NCI-H82 treated with DMSO at 0.1 percent for 48 hours (cell line): ENCODE data around the gene GATD1.

Experiments used
- DNase-seq: peaks from one replicate; lab custom pipeline; 2025; ENCODE audit not compliant: unreplicated experiment; lab: John Stamatoyannopoulos, UW

The GATD1 gene

GRCh38 chr11:812390-812789 lies 35.1 kb upstream of the GATD1 start:
- DNase-seq: no peak

- no peak for DNase-seq
These were observed 34.4 kb upstream of the GATD1 start for GRCh38 chr11:811446-812245.

DNA sequence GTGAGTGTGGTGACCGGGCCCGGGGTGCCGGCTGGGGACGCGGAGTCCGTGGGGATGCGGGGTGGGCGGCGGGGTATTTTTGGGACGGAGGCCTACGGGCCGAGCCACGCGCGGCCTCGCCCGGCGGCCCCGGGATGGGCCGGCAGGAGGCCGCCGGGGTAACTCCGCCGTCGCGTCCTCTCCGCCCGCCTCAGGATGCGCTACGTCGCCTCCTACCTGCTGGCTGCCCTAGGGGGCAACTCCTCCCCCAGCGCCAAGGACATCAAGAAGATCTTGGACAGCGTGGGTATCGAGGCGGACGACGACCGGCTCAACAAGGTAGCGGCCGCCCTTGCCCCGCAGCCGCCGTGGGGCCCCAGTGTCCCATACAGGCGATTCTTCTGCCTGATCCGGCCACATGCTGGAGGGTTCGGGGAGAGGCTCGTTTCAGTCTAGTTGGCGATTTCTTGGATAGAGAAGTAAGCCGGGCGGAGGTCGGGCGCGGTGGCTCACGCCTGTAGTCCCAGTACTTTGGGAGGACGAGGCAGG lies 32.8 kb upstream of the GATD1 start:
- no peak for DNase-seq

- peak; percentile 77 for DNase-seq
These were observed 32.2 kb upstream of the GATD1 start, which contains the start of gene RPLP2 for GRCh38 chr11:809287-810039. TSS of gene RPLP2 (plus strand) at chr11:809967. CDS start at chr11:810235, 268 bp downstream.

DNA sequence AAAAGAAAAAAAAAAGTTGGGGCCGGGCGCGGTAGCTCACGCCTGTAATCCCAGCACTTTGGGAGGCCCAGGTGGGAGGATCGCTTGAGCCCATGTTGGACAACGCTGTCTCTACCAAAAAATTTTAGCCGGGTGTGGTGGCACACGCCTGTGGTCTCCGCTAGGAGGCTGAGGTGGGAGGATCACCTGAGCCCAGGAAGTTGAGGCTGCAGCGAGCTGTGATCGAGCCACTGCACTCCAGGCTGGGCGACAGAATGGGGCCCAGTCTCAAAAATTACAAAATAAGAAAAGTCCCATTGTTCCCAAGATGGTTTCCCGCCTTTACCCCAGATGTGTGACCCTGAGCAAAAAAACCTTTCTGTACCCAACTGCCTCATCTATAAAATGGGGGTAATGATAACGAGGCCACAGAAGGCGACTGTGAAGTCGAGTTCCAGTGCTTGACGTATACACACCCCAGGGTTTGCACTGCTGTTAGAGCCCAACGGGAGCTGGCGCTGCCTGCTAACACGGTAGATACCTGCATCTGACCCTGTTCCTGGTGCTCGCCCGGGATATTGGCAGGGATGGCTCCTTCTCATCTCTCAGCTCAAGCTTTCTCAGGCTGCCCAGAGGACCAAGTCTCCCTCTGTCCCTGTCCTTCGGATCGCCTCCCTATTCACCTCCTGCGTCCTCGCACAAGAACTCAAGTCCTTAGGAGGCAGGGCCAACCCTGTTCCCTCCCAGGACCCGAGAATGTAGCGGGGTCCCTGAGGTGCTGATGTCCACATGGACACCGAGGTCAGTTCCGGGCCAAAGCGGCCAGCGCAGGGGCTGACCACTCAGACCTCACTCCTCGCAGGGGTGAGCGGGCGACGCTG lies 31.4 kb upstream of the GATD1 start:
- DNase-seq: no peak

DNA sequence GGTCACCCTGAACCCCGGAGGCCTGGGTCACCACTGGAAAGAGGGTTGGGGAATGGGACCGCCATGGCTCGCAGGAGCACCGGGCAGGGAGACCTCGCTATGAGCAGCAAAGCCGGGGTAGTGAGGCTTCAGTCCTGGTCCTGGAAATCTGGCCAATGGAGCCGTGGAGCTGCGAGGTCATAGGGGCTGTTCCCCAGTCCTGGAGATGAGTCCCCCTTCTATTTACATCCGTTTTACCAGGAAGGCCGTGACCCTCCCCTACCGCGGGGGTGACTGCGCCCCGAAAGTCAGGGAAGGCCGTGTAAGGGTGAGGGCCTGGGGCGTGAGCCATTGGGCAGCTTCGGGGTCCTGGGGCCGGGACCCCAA lies 27.3 kb upstream of the GATD1 start:
- no peak for DNase-seq

GRCh38 chr11:803770-804598 lies 26.7 kb upstream of the GATD1 start:
- DNase-seq: no peak

DNA sequence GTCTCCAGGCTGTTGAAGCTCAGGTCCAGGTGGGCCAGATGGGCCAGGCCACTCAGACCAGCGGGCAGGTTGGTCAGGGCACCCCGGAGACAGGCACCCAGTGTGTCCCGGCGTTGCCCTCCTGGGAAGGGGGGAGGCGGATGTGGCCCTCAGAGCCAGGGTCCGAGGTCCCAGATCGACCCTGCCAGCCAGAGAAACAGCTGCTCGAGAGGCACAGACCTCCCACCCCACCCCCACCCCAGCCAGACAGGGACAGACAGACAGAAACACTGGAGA lies 26.1 kb upstream of the GATD1 start:
- DNase-seq: no peak

DNA sequence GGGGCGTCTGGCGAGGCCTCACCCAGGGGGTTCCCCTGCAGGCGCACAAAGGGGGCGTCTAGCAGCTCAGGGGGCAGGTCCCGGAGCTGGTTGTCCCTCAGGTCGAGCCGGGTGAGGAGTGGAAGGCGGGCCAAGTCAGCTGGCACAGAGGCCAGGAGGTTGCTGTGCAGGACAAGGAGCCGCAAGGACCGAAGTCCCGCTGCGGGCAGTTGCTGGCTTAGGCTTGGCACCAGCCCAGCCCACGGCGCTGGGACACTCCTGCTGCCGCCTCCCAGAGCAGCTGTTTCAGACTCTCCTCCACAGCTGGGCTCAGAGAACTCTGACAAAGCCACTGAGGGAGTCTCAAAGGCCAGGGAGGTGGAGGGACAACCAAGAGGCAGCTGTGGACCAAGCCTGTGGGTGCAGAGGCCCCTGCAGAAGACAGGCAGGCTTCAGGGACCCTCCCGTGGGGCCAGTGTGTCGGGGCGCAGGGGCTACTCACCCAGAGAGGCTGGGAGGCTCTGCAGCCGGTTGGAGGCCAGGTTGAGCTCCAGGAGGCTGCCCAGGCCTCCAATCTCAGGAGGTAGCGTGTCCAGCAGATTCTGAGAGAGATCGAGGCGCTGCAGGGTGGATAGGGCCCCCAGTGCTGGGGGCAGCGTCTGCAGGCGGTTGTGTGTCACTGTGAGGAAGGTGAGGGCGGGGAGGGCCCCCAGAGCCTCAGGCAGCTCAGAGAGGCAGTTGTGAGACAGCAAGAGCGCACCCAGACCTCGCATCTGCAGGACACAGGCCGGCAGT lies 25.6 kb upstream of the GATD1 start:
- DNase-seq: no peak

GRCh38 chr11:802018-802617 lies 24.8 kb upstream of the GATD1 start:
- DNase-seq: no peak

GRCh38 chr11:801097-801780 lies 24.0 kb upstream of the GATD1 start:
- no peak for DNase-seq

- no peak for DNase-seq
These were observed 23.2 kb upstream of the GATD1 start for GRCh38 chr11:800473-800872.

GRCh38 chr11:799641-800316 lies 22.5 kb upstream of the GATD1 start:
- no peak for DNase-seq

GRCh38 chr11:798093-798713 lies 20.9 kb upstream of the GATD1 start, which contains the start of gene SLC25A22:
TSS of gene SLC25A22 (minus strand) at chr11:798281. CDS start at chr11:795006, 3,275 bp downstream.
- peak; percentile 15 for DNase-seq

DNA sequence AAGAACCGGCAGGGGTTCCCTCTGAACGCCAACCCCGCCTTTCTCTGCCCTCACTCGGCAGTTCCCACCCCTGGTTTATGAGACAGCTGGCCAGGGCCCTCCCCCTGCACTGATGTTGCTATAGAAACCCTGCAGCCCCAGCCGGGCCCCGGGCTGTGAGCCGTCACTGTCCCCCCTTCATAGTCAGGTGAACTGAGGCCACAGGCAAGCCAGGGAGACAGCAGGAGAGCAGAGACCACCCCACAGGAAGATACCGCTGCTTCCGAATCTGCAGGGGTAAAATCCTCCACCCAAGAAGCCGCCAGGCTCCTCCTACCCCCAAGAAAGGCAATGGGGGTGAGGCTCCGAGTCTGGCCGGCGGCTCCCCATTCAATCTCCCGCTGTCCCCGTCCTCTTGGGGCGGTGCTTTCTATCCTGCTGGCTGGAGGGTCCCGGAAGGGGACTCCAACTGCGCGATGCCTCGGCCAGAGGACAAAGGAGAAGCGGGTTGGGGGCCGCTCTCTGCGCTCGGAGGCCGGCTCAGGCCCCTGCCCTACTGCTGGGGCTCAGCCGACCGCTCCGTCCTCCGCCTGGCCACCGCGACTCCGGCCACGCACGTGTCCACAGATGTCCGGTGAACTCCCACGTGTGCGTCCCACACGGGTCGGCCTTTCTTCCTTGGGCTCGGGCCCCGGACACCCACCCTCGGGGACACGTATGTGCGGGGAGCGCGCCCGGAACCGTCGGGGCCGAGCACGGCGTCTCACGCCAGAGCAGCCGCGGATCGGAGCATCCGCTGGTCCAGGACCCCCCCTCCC lies 20.2 kb upstream of the GATD1 start:
- DNase-seq: peak; percentile 65

GRCh38 chr11:796565-797295 lies 19.4 kb upstream of the GATD1 start:
- no peak for DNase-seq
